ENCODE data around the gene RTN3.
"Not testable (repeated sequence)": the region's sequence is repeated elsewhere in the genome, so short reads cannot be mapped to it uniquely, and the experiment has no call there.

RTN3 gene

GRCh38 chr11:63683133-63683991 is 2.1 kb downstream of the RTN3 start:
- no peak for TF ChIP-seq CTCF (IDR thresholded peaks at IDR 0.05; ENCODE audit: extremely low read depth, missing control alignments)
- no peak for DNase-seq (ENCODE audit: low spot score)

GRCh38 chr11:63685158-63685721 is 3.9 kb downstream of the RTN3 start:
- not testable (repeated sequence) for DNase-seq (ENCODE audit: low spot score)

GRCh38 chr11:63686926-63687325 is 5.6 kb downstream of the RTN3 start:
- DNase-seq (ENCODE audit: low spot score): no peak
- no peak for TF ChIP-seq CTCF (IDR thresholded peaks at IDR 0.05; ENCODE audit: extremely low read depth, missing control alignments)

- no peak for DNase-seq (ENCODE audit: low spot score)
- no peak for TF ChIP-seq CTCF (IDR thresholded peaks at IDR 0.05; ENCODE audit: extremely low read depth, missing control alignments)
Observed at GRCh38 chr11:63687845-63688244, 6.5 kb downstream of the RTN3 start.

GRCh38 chr11:63694596-63694995 is 13.3 kb downstream of the RTN3 start:
- no peak for DNase-seq (ENCODE audit: low spot score)

GRCh38 chr11:63698976-63699733 is 17.9 kb downstream of the RTN3 start:
- DNase-seq (ENCODE audit: low spot score): no peak

More at GRCh38 chr11:63694596-63694995, 13.3 kb downstream of the RTN3 start:
- no peak for TF ChIP-seq CTCF (IDR thresholded peaks at IDR 0.05; ENCODE audit: extremely low read depth, missing control alignments)

GRCh38 chr11:63699896-63700295 is 18.6 kb downstream of the RTN3 start:
- TF ChIP-seq CTCF (IDR thresholded peaks at IDR 0.05; ENCODE audit: extremely low read depth, missing control alignments): no peak
- no peak for DNase-seq (ENCODE audit: low spot score)

More at GRCh38 chr11:63698976-63699733, 17.9 kb downstream of the RTN3 start:
- no peak for TF ChIP-seq CTCF (IDR thresholded peaks at IDR 0.05; ENCODE audit: extremely low read depth, missing control alignments)
